Heart right ventricle (tissue), 16 donors: ENCODE data around the gene PHKA1. TPM values are rescaled to one million over a fixed set of nuclear protein-coding genes. Genes with fewer than 3 reads are reported as not detected.
"Not testable (repeated sequence)": the region's sequence is repeated elsewhere in the genome, so short reads cannot be mapped to it uniquely, and the experiment has no call there.

Experiments
- ATAC-seq, 8 donors: fragments of 200-7000 bp; cut with Tn5 transposase; one replicate each; pipeline ENCODE4 v1.9.1; 2020; ENCODE audit warnings: mild to moderate bottlenecking in 8 of 8, moderate library complexity in 8 of 8, moderate number of reproducible peaks in 1 of 8
- DNase-seq, 2 donors: peaks; one replicate each; pipeline ENCODE4 v3.0.0-alpha.2; 2020
- H3K27ac ChIP-seq, 10 donors: fragments of 200-600 bp; sonication (generic) in 2 of 10; one replicate each; pipeline versions ENCODE4 v1.5.0 to v1.8.0; 2020 to 2022; ENCODE audit warnings: mild to moderate bottlenecking in 3 of 10
- H3K27me3 ChIP-seq, 7 donors: fragments of 200-600 bp; one replicate each; pipeline ENCODE4 v1.8.0; 2021 to 2022; ENCODE audit warnings: mild to moderate bottlenecking in 2 of 7
- H3K36me3 ChIP-seq, 9 donors: fragments of 200-600 bp; sonication (generic) in 1 of 9; one replicate each; pipeline versions ENCODE4 v1.5.0 to v1.8.0; 2020 to 2022; ENCODE audit warnings: mild to moderate bottlenecking in 2 of 9
- H3K4me1 ChIP-seq, 9 donors: fragments of 200-600 bp; sonication (generic) in 1 of 9; one replicate each; pipeline versions ENCODE4 v1.5.0 to v1.8.0; 2020 to 2022; ENCODE audit warnings: mild to moderate bottlenecking in 4 of 9
- H3K4me3 ChIP-seq, 10 donors: fragments of 200-600 bp; sonication (generic) in 2 of 10; one replicate each; pipeline versions ENCODE4 v1.5.0 to v1.8.0; 2020 to 2022; ENCODE audit warnings: mild to moderate bottlenecking in 7 of 10, moderate library complexity in 2 of 10
- H3K9me3 ChIP-seq, 11 donors: fragments of 200-600 bp in 10 of 11; sonication (generic) in 2 of 11; one replicate each; pipeline versions ENCODE4 v1.5.0 to v1.8.0; 2013 to 2022; ENCODE audit warnings: mild to moderate bottlenecking in 2 of 11, control low read depth in 1 of 11, moderate library complexity in 1 of 11
- WGBS, 2 donors: extraction: QIAGEN DNeasy Blood & Tissue Kit; methylation state at CpG; one replicate each; pipeline ENCODE4 v1.1.7; 2013; ENCODE audit warnings: inconsistent platforms in 1 of 2; 5-methylcytosine and 5-hydroxymethylcytosine counted together
- intact Hi-C, 10 donors: fragments of 100-400 bp; cut with DNase I; formaldehyde crosslinking; loops; one replicate each; pipeline versions ENCODE4 v1.11.1 to v1.14.2; 2022
- long read RNA-seq, 3 donors: library from polyadenylated mRNA; unstranded; transcript quantifications; one replicate each; pipeline ENCODE4 v2.0.0, GENCODE V29; 2020 to 2021
- polyA plus RNA-seq, 2 donors: library from polyadenylated mRNA; stranded (reverse); fragments of 200-250 nt; gene quantifications; one replicate each; pipeline ENCODE4 v1.2.3, GENCODE V29; 2013
- total RNA-seq, 10 donors: library from RNA; stranded (reverse); fragmentation: NEBNext Ultra II Directional in 3 of 10; extraction: Animal tissue kit (Norgen Biotek cat#: 25700) in 3 of 10; gene quantifications; one replicate each; pipeline versions ENCODE4 v1.2.1 to v1.2.4, GENCODE V29; 2021 to 2023
- TF ChIP-seq, protein P1 (sequence below), 9 donors: fragments of 200-600 bp; sonication (generic) in 2 of 9; IDR thresholded peaks; one replicate each; pipeline versions ENCODE4 v1.5.0 to v1.8.0; 2021 to 2022; ENCODE audit warnings: antibody characterized with exemption in 9 of 9, mild to moderate bottlenecking in 5 of 9, moderate library complexity in 1 of 9
- donor health status: Arrhythmogenic right ventricular cardiomyopathy.
- donor health status: ischemic (EF 13 %, LVEDD 7.1; RV severe dilation, severe dysfunction).
- donor health status: healthy with polysubstance abuse.
- donor health status: DM: no; HTN: yes; CAD: no.
- donor health status: DM: no; HTN: no; CAD: no.
- donor health status: ischemic (EF 25% LVEDD 6.9; RV normal size, moderate dysfunction).
- donor health status: ischemic (EF 25% LVEDD 5.7; RV mildly dilated, moderate dysfunction).
- donor health status: healthy.
- donor health status: DM: yes; HTN: yes; CAD: no.
- donor health status: Ischemic cardiomyopathy.
- donor health status: ischemic (EF 35%, LVEDD 5.7; RV mildly dilated, moderate dysfunction).
- donor health status: nonischemic (EF 11% LVEDD 7.7; RV severe dilation, severe dysfunction).
- donor health status: DM: yes; HTN: yes; CAD: no.
- donor health status: PGD.
- donor health status: ischemic (EF 29% LVEDD 5.4; RV normal size, mild dysfunction).
- donor health status: nonischemic (EF 23%, LVEDD 6.1; RV moderate dilation, normal function).

PHKA1 gene
- total RNA-seq (10 to 100 TPM; 11.0 to 26.2 (median 15.6) TPM), polyA plus RNA-seq (1 to 10 TPM; 2.6 to 5.0 TPM)
- long read RNA-seq, donor 1, full-length matches to known transcripts, result 4 of 18 reads
- long read RNA-seq, donor 1, partial matches to known transcripts, result 6 of 18 reads
- long read RNA-seq, donor 1, other reads (novel, unspliced or antisense), result 8 of 18 reads
- long read RNA-seq, donor 2, full-length matches to known transcripts, result 7 of 12 reads
- long read RNA-seq, donor 2, partial matches to known transcripts, result 3 of 12 reads
- long read RNA-seq, donor 2, other reads (novel, unspliced or antisense), result 2 of 12 reads
- long read RNA-seq, donor 3, full-length matches to known transcripts, result 2 of 25 reads
- long read RNA-seq, donor 3, partial matches to known transcripts, result 8 of 25 reads
- long read RNA-seq, donor 3, other reads (novel, unspliced or antisense), result 15 of 25 reads

DNA sequence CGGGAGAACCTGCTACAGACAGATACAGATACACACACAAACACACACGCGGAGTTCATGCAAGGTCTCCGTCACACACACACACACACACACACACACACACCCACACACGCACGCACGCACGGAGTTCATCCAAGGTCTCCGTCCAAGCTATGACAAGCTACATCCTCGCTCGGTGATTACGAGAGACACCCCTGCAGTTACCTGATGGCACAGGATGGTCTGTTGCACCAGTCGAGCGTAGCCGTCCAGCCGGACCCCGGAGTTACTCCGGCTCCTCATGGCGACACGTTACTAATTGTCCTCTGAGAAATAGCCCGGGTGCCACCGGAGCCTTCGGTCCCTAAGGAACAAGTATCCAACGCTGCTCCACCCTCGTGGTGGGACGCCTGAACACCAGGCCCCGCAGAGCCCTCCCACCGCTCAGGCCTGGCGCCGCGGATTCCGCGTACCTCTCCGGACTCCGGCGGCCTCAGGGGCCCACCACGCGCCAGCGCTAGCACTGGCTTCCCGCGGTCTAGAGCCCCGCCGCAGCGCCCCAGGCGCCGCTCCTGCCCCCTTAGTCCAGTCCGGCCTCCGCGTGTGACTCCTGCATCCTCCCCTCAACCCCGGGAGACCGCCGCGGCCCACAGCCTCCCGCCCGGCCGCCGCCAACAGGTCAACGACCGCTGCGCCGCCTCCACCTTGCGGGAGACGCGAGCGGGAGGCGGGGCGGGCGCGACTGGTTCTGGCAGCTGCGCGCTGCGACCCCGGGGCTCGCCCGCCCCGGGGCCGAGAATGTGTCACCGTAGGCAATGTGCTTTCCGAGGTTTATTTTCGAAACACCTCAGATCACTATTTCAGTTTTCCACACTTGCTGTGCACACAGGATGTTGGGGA, at the start of gene PHKA1:
PHKA1 (minus strand) TSS at position 708 of the 879 bp plus-strand sequence; CDS start at position 282, 426 bp downstream.
- WGBS, 2 donors, result 4 to 8% methylated on average over 69 to 80 of the region's 80 CpGs
- intact Hi-C loops, H3K9me3 ChIP-seq, H3K36me3 ChIP-seq, H3K27me3 ChIP-seq, H3K4me1 ChIP-seq: not testable (repeated sequence)
- Histone ChIP-seq H3K27ac (peak within 1 kb of the TSS; percentile 63 to 87 (median 81)), H3K4me3 (peak within 1 kb of the TSS; percentile 28 to 63 (median 56))
- DNase-seq, result peak; percentile 21 to 49
- ATAC-seq, result peak; percentile 72 to 88 (median 81)

GRCh38 chrX:72760454-72760853, 46.3 kb upstream of the PHKA1 start:
- H3K27ac ChIP-seq, intact Hi-C loops, ATAC-seq, H3K27me3 ChIP-seq, H3K4me3 ChIP-seq, DNase-seq, H3K36me3 ChIP-seq, H3K4me1 ChIP-seq, H3K9me3 ChIP-seq: not testable (repeated sequence)
- no CpG with 5 or more reads among the region's 9 CpGs for WGBS, 2 donors

- H3K9me3 ChIP-seq, H3K4me3 ChIP-seq, H3K4me1 ChIP-seq, H3K27me3 ChIP-seq, H3K27ac ChIP-seq, DNase-seq, ATAC-seq, H3K36me3 ChIP-seq, intact Hi-C loops: not testable (repeated sequence)
- WGBS, 2 donors, result no CpG with 5 or more reads among the region's 3 CpGs
These were observed 34.4 kb upstream of the PHKA1 start for GRCh38 chrX:72748545-72748944.

GRCh38 chrX:72745546-72745945, 31.4 kb upstream of the PHKA1 start:
- H3K36me3 ChIP-seq, DNase-seq, intact Hi-C loops, H3K27ac ChIP-seq, H3K4me1 ChIP-seq, H3K4me3 ChIP-seq, H3K27me3 ChIP-seq, H3K9me3 ChIP-seq: not testable (repeated sequence)
- ATAC-seq, result peak in 1 of 8 donors; percentile 33
- no CpG with 5 or more reads among the region's 7 CpGs for WGBS, 2 donors

DNA sequence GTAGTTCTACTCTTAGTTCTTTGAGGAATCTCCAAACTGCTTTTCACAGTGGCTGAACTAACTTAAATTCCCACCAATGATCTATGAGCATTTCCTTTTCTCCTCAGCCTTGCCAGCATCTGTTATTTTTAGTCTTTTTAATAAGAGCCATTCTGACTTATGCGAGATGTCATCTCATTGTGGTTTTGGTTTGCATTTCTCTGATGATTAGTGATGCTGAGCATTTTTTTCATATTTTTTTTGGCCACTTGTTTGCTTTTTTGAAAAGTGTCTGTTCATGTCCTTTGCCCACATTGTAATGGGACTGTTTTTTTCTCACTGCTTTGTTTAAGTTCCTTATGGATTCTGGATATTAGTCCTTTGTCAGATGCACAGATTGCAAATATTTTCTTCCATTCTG, 21.5 kb upstream of the PHKA1 start:
- Histone ChIP-seq H3K9me3 (peaks cover 0 to 3% (median 0%) of the 10 kb centered on the region in 11 donors), H3K36me3 (no peaks in the 10 kb centered on the region), H3K4me1 (no peaks in the 10 kb centered on the region), H3K27me3 (peaks cover 0 to 31% (median 0%) of the 10 kb centered on the region in 7 donors), H3K27ac (no peak overlapping the region), H3K4me3 (no peak overlapping the region)
- no peak for ATAC-seq
- TF ChIP-seq, protein P1, sequence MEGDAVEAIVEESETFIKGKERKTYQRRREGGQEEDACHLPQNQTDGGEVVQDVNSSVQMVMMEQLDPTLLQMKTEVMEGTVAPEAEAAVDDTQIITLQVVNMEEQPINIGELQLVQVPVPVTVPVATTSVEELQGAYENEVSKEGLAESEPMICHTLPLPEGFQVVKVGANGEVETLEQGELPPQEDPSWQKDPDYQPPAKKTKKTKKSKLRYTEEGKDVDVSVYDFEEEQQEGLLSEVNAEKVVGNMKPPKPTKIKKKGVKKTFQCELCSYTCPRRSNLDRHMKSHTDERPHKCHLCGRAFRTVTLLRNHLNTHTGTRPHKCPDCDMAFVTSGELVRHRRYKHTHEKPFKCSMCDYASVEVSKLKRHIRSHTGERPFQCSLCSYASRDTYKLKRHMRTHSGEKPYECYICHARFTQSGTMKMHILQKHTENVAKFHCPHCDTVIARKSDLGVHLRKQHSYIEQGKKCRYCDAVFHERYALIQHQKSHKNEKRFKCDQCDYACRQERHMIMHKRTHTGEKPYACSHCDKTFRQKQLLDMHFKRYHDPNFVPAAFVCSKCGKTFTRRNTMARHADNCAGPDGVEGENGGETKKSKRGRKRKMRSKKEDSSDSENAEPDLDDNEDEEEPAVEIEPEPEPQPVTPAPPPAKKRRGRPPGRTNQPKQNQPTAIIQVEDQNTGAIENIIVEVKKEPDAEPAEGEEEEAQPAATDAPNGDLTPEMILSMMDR (IDR thresholded peaks at IDR 0.05), result no peak
- DNase-seq, result no peak
- WGBS, 2 donors, result 69 to 93% methylated on average over 1 of the region's 1 CpG
- intact Hi-C loops, result no loop called here

DNA sequence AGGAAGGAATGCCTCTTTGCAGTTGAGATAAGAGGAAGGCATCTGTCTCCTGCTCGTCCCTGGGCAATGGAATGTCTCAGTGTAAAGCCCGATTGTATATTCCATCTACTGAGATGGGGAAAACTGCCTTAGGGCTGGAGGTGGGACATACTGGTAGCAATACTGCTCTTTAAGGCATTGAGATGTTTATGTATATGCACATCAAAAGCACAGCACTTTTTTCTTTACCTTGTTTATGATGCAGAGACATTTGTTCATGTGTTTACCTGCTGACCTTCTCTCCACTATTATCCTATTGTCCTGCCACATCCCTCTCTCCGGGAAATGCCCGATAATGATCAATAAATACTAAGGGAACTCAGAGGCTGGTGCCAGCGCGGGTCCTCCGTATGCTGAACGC, 19.5 kb upstream of the PHKA1 start:
- H3K36me3 ChIP-seq, H3K27ac ChIP-seq, ATAC-seq, H3K4me3 ChIP-seq, H3K4me1 ChIP-seq, intact Hi-C loops, DNase-seq, H3K9me3 ChIP-seq: not testable (repeated sequence)
- 48 to 51% methylated on average over 8 of the region's 8 CpGs for WGBS, 2 donors
- peaks cover 0 to 31% (median 0%) of the 10 kb centered on the region in 7 donors for H3K27me3 ChIP-seq
